Skeletal muscle tissue (tissue), 4 donors: ENCODE results near the gene UBA1. TPM values are rescaled to one million over a fixed set of nuclear protein-coding genes. Genes with fewer than 3 reads are reported as not detected.
A peak's percentile ranks its signal among the peaks of the same experiment; 100 is the strongest.

ENCODE experiments used
- H3K27ac ChIP-seq: one replicate; pipeline ENCODE4 v1.7.0; 2013; ENCODE audit warnings: mild to moderate bottlenecking, low read depth, low read length, inconsistent platforms
- H3K27me3 ChIP-seq, 3 donors: one replicate each; pipeline ENCODE4 v1.7.0; 2013; ENCODE audit warnings: low read length in 3 of 3; ENCODE audit not compliant: control insufficient read depth in 3 of 3, insufficient read depth in 3 of 3
- H3K36me3 ChIP-seq, 3 donors: one replicate each; pipeline ENCODE4 v1.7.0; 2013; ENCODE audit warnings: low read length in 3 of 3; ENCODE audit not compliant: control insufficient read depth in 3 of 3, insufficient read depth in 3 of 3
- H3K4me1 ChIP-seq, 3 donors: one replicate each; pipeline ENCODE4 v1.7.0; 2013; ENCODE audit warnings: low read length in 3 of 3, mild to moderate bottlenecking in 3 of 3; ENCODE audit not compliant: control insufficient read depth in 3 of 3, insufficient read depth in 3 of 3
- H3K4me3 ChIP-seq, 3 donors: one replicate each; pipeline ENCODE4 v1.7.0; 2013; ENCODE audit warnings: low read length in 3 of 3
- H3K9ac ChIP-seq, 3 donors: one replicate each; pipeline ENCODE4 v1.7.0; 2013; ENCODE audit warnings: low read length in 3 of 3, mild to moderate bottlenecking in 3 of 3, moderate library complexity in 2 of 3, low read depth in 1 of 3
- H3K9me3 ChIP-seq, 3 donors: one replicate each; pipeline ENCODE4 v1.7.0; 2013; ENCODE audit warnings: low read length in 3 of 3; ENCODE audit not compliant: control insufficient read depth in 3 of 3
- total RNA-seq: library from RNA; depleted of rRNA; stranded (reverse); fragments of >200 nt; gene quantifications from one replicate; pipeline ENCODE4 v1.2.3, GENCODE V29; 2014
- donor health status: Osteomylitis.

UBA1 gene
- total RNA-seq, 1 donor from 2014 or later = 57.4 TPM

- H3K27ac ChIP-seq = no peak overlapping the region
- peaks cover 47 to 52% (median 49%) of the 10 kb centered on the region in 3 donors for H3K36me3 ChIP-seq
- no peaks in the 10 kb centered on the region for H3K9me3 ChIP-seq
- H3K4me3 ChIP-seq = no peak overlapping the region
- no peak overlapping the region for H3K9ac ChIP-seq
- H3K27me3 ChIP-seq = peaks cover 0 to 32% (median 0%) of the 10 kb centered on the region in 3 donors
- H3K4me1 ChIP-seq = peaks cover 0 to 9% (median 7%) of the 10 kb centered on the region in 3 donors
Observed at GRCh38 chrX:47176101-47176740, 17.4 kb upstream of the UBA1 start.

- Histone ChIP-seq H3K4me3 (no peak overlapping the region), H3K9ac (no peak overlapping the region), H3K27me3 (peaks cover 0 to 32% (median 0%) of the 10 kb centered on the region in 3 donors), H3K9me3 (no peaks in the 10 kb centered on the region), H3K36me3 (peaks cover 54% of the 10 kb centered on the region in 3 donors), H3K4me1 (peaks cover 0 to 9% (median 7%) of the 10 kb centered on the region in 3 donors), H3K27ac (no peak overlapping the region)
Observed at GRCh38 chrX:47177079-47177478, 16.6 kb upstream of the UBA1 start.

- Histone ChIP-seq H3K27me3 (peaks cover 0 to 26% (median 0%) of the 10 kb centered on the region in 3 donors), H3K4me3 (no peak overlapping the region), H3K36me3 (peaks cover 50 to 55% (median 54%) of the 10 kb centered on the region in 3 donors), H3K4me1 (peaks cover 0 to 9% (median 7%) of the 10 kb centered on the region in 3 donors), H3K27ac (no peak overlapping the region), H3K9me3 (no peaks in the 10 kb centered on the region), H3K9ac (no peak overlapping the region)
Observed at GRCh38 chrX:47178337-47178736, 15.3 kb upstream of the UBA1 start.

- peaks cover 0 to 9% (median 7%) of the 10 kb centered on the region in 3 donors for H3K4me1 ChIP-seq
- H3K4me3 ChIP-seq = no peak overlapping the region
- no peak overlapping the region for H3K9ac ChIP-seq
- H3K9me3 ChIP-seq = no peaks in the 10 kb centered on the region
- H3K27me3 ChIP-seq = peaks cover 0 to 26% (median 0%) of the 10 kb centered on the region in 3 donors
- peaks cover 51 to 54% (median 52%) of the 10 kb centered on the region in 3 donors for H3K36me3 ChIP-seq
- H3K27ac ChIP-seq = peak overlapping the region; percentile 62
Observed at GRCh38 chrX:47179221-47179927, 14.3 kb upstream of the UBA1 start.

GRCh38 chrX:47179928-47180255, 13.7 kb upstream of the UBA1 start:
- Histone ChIP-seq H3K27ac (peak overlapping the region; percentile 25), H3K9ac (no peak overlapping the region), H3K4me3 (no peak overlapping the region), H3K4me1 (peaks cover 0 to 9% (median 7%) of the 10 kb centered on the region in 3 donors), H3K36me3 (peaks cover 51 to 53% (median 52%) of the 10 kb centered on the region in 3 donors), H3K27me3 (peaks cover 0 to 26% (median 0%) of the 10 kb centered on the region in 3 donors), H3K9me3 (no peaks in the 10 kb centered on the region)

GRCh38 chrX:47180346-47180745, 13.3 kb upstream of the UBA1 start:
- no peak overlapping the region for H3K9ac ChIP-seq
- peaks cover 50 to 54% (median 52%) of the 10 kb centered on the region in 3 donors for H3K36me3 ChIP-seq
- peaks cover 0 to 9% (median 7%) of the 10 kb centered on the region in 3 donors for H3K4me1 ChIP-seq
- H3K4me3 ChIP-seq = no peak overlapping the region
- peaks cover 0 to 25% (median 0%) of the 10 kb centered on the region in 3 donors for H3K27me3 ChIP-seq
- H3K9me3 ChIP-seq = no peaks in the 10 kb centered on the region
- no peak overlapping the region for H3K27ac ChIP-seq

- Histone ChIP-seq H3K36me3 (peaks cover 54 to 55% (median 54%) of the 10 kb centered on the region in 3 donors), H3K9ac (no peak overlapping the region), H3K27ac (no peak overlapping the region), H3K9me3 (no peaks in the 10 kb centered on the region), H3K4me3 (no peak overlapping the region), H3K4me1 (peaks cover 0 to 9% (median 7%) of the 10 kb centered on the region in 3 donors), H3K27me3 (peaks cover 0 to 18% (median 0%) of the 10 kb centered on the region in 3 donors)
Observed at GRCh38 chrX:47181301-47181700, 12.3 kb upstream of the UBA1 start.

GRCh38 chrX:47182106-47182700, 11.4 kb upstream of the UBA1 start:
- H3K27me3 ChIP-seq = peaks cover 0 to 16% (median 0%) of the 10 kb centered on the region in 3 donors

GRCh38 chrX:47184486-47184885, 9.1 kb upstream of the UBA1 start:
- no peak overlapping the region for H3K4me3 ChIP-seq
- no peak overlapping the region for H3K27ac ChIP-seq
- H3K9ac ChIP-seq = no peak overlapping the region
- peaks cover 0 to 2% (median under 1%) of the 10 kb centered on the region in 3 donors for H3K4me1 ChIP-seq
- no peaks in the 10 kb centered on the region for H3K9me3 ChIP-seq
- peaks cover 0 to 8% (median 0%) of the 10 kb centered on the region in 3 donors for H3K27me3 ChIP-seq
- H3K36me3 ChIP-seq = peaks cover 33 to 46% (median 35%) of the 10 kb centered on the region in 3 donors

More at GRCh38 chrX:47182106-47182700, 11.4 kb upstream of the UBA1 start:
- peaks cover 0 to 9% (median 7%) of the 10 kb centered on the region in 3 donors for H3K4me1 ChIP-seq
- no peaks in the 10 kb centered on the region for H3K9me3 ChIP-seq
- no peak overlapping the region for H3K27ac ChIP-seq
- H3K36me3 ChIP-seq = peaks cover 48 to 55% (median 50%) of the 10 kb centered on the region in 3 donors
- H3K4me3 ChIP-seq = no peak overlapping the region
- no peak overlapping the region for H3K9ac ChIP-seq
